ENCODE measurements around the gene MYBPH.

DNA sequence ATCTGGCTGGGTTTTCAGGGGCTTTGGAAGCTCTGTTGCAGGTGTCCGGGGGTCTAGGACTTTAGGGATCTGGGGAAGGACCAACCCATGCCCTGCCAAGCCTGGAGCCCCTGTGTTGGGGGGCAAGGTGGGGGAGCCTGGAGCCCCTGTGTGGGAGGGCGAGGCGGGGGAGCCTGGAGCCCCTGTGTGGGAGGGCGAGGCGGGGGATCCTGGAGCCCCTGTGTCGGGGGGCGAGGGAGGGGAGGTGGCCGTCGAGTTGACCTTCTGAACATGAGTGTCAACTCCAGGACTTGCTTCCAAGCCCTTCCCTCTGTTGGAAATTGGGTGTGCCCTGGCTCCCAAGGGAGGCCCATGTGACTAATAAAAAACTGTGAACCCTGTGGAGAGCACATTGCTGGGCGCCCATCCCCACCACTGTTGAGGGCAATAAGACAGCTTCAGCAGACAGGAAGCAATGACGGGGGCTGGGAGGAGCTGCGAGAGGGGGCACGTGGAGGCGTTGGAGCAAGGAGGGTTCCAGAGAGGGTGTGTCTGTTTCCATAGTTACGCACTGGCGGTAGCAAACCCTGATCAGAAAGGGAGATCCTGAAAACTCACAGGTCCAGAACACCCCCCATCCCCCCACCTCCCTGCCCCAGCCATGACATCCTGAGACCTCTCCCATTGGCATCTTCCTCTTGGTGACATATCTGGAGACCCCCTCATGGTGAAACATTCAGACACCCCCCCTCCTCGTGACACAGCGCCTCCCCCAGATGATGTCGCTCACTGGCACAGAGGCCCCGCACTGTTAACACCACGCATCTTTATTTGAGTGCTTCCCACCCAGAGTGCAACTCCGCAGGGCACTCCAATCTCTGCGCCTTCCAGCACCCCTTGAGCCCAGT lies 8.4 kb downstream of the MYBPH start:
- no peak for TF ChIP-seq POLR2AphosphoS5 (IDR thresholded peaks at IDR 0.05; ENCODE audit: insufficient read depth, low read depth, low read length)
- TF ChIP-seq, protein P1, sequence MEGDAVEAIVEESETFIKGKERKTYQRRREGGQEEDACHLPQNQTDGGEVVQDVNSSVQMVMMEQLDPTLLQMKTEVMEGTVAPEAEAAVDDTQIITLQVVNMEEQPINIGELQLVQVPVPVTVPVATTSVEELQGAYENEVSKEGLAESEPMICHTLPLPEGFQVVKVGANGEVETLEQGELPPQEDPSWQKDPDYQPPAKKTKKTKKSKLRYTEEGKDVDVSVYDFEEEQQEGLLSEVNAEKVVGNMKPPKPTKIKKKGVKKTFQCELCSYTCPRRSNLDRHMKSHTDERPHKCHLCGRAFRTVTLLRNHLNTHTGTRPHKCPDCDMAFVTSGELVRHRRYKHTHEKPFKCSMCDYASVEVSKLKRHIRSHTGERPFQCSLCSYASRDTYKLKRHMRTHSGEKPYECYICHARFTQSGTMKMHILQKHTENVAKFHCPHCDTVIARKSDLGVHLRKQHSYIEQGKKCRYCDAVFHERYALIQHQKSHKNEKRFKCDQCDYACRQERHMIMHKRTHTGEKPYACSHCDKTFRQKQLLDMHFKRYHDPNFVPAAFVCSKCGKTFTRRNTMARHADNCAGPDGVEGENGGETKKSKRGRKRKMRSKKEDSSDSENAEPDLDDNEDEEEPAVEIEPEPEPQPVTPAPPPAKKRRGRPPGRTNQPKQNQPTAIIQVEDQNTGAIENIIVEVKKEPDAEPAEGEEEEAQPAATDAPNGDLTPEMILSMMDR (IDR thresholded peaks at IDR 0.05; ENCODE audit: extremely low read depth in 1 of 2, insufficient read depth in 1 of 2, low read depth in 1 of 2, low read length in 2 of 2) = no peak
- no peak for TF ChIP-seq POLR2A (IDR thresholded peaks at IDR 0.05; ENCODE audit: low read depth, low read length)
- no peak for TF ChIP-seq EZH2 (IDR thresholded peaks at IDR 0.05; ENCODE audit: borderline replicate concordance, low read depth, low read length, severe bottlenecking)
- no peak for TF ChIP-seq MYC (IDR thresholded peaks at IDR 0.05; ENCODE audit: low read depth, low read length)
- TF ChIP-seq, protein P2, sequence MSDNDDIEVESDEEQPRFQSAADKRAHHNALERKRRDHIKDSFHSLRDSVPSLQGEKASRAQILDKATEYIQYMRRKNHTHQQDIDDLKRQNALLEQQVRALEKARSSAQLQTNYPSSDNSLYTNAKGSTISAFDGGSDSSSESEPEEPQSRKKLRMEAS (IDR thresholded peaks at IDR 0.05; ENCODE audit: insufficient read depth, insufficient read length) = no peak
- no peak for TF ChIP-seq GATA2 (IDR thresholded peaks at IDR 0.05; ENCODE audit: insufficient read depth, insufficient read length, low read depth, low read length)
- TF ChIP-seq JUN (IDR thresholded peaks at IDR 0.05; ENCODE audit: borderline replicate concordance, insufficient read depth, insufficient read length, low read depth) = no peak

Data from endothelial cell of umbilical vein (primary cell).